GM19372 (cell line): Measurements from ENCODE around the gene LOC128125822.
"Not testable (repeated sequence)": the region's sequence is repeated elsewhere in the genome, so short reads cannot be mapped to it uniquely, and the experiment has no call there.

Experiments
- ATAC-seq: cut with Tn5 transposase; IDR thresholded peaks from one replicate; pipeline ENCODE4 v1.9.1; 2021; ENCODE audit warnings: mild to moderate bottlenecking, low read depth, moderate library complexity; ENCODE audit not compliant: unreplicated experiment

Gene LOC128125822

DNA sequence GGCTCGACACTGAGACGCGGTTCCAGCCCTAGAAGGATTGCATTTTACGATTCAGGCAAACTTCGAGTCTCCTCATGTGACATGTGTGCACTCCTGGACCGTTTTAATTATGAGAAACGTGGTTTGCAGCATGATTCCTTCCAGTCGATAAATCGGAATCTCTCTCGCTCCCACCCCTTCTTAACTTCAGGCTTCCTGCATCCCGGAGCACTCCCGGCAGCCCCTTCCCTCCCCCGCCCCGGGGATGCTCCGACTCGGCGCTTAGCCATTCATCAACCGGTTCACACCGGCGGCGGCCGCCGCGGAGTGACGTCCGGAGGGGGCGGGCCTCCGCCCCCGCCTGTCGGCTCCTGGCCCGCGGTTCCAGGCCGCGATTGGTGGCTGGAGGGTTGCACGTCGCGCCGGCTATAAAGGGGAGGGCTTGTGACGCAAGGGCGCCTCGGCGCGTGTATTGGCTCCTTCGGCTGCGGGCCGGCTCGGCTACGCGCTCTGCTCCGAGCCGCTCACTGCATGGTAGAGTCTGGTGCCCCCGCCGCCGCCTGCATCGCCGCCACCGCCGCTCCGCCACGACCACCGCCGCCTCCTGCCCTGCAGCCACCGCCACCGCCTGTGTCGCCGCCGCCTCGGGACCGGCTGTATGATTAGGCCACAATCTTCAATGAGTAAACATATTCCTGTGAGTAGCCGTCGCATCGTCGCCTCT lies at the start of gene LOC128125822, which contains the start of gene PTP4A1:
LOC128125822 (plus strand) TSS at position 437 of the 703 bp plus-strand sequence.
PTP4A1 (plus strand) TSS at position 437 of the 703 bp plus-strand sequence. CDS start 4,401 bp downstream, outside the sequence.
- peak; percentile 82 for ATAC-seq

DNA sequence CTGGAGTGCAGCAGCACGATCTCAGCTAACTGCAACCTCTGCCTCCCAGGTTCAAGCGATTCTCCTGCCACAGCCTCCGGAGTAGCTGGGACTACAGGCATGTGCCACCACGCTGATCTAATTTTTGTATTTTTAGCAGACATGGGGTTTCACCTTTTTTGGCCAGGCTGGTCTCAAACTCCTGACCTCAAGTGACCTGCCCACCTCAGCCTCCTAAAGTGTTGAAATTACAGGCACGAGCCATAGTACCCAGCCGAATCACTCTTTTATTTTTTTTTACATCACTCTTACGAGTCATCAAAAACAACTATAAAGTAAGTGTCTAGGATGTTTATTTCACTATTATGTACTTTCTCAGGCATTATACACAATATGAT lies 49.4 kb upstream of the LOC128125822 start:
- not testable (repeated sequence) for ATAC-seq

GRCh38 chr6:63523630-63524029 lies 48.6 kb upstream of the LOC128125822 start:
- no peak for ATAC-seq

DNA sequence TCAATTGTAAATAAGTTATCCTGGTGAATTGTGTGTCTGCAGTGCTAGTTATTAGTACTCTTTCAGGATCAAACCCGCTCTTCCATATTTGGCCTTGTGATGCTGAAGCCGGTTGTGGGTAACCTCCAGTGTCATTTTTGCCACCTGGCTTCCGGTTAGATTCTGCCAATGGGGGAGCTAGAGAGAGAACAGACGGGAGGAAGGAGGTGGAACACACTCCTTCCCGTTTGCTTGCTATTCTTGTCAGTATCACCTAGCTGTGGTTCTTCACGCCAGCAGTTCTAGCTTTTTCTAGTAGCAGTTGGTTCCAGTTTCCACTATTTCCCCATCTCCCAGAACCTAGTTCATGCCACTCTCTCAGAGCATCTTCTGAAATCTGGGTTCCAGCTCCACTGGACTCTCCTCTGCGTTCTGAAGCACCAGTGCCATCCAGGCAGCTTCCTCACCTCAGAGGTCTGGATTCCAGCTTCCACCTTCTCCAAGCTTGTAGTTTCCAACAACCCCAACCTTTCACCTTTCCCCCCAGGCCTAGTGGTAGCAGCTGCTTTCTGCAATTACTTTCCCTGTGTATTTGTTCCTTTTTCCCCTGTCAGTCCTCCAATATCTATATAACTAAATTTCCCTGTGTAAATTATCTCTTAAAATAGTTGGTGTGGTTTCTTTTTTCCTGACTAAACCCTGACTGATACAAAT lies 46.9 kb upstream of the LOC128125822 start:
- no peak for ATAC-seq

- no peak for ATAC-seq
Observed at GRCh38 chr6:63526931-63527330, 45.3 kb upstream of the LOC128125822 start.

DNA sequence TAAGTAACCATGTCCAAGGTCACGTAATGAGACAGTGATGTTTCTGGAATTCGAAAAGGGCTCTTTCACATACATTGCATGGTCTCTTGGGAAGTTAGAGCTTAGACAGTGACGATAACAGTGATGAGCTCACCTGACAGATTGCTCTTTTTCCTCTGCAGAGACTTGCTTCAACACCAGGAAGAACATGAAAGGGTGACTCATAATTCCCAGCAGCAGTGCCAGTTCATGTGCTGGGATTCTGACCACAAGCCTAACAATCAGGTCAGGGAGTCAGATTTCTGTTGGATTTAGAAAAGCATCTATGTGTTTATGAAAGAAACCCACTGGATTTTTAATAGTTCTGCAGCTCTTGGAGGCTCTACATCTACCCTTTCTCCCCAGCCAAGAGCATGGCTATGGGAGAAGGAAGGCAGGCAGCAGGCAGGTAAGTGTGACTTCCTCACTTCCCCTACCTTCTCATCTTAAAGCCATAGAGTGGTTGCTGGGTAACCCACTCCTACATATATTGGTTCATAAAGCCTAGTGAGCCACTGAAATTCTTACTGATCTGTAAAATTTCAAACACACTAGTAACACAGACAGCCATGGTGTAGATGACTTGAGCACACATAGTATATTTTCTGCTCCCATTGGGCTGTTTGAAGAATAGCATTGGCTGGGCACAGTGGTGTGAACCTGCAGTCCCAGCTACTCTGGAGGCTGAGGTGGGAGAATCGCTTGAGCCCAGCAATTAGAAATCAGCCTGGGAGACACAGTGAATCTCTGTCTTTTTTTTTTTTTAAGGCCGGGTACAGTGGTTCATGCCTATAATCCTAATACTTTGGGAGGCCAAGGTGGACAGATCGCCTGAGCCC lies 44.4 kb upstream of the LOC128125822 start:
- peak; percentile 47 for ATAC-seq

DNA sequence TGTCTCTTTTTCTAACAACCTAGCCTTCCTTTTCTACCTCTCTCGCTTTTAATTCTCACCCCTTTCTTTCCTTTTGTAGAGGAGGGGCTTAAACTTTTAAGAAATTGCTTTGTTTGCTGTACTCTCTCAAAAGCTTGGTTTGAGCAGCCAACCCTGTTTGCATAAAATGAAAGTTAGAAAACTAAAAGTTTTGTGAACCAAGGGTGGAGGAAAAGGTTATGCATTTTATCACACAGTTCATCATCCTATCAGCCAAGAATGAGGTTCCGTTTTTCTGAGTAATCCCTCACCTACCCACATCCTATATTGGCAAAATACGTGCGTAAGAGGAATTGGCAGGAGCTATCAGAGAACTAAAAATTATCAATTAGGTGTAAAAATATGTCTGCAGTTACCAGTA lies 42.8 kb upstream of the LOC128125822 start:
- no peak for ATAC-seq

- ATAC-seq, result no peak
Observed at GRCh38 chr6:63530182-63530581, 42.1 kb upstream of the LOC128125822 start.

DNA sequence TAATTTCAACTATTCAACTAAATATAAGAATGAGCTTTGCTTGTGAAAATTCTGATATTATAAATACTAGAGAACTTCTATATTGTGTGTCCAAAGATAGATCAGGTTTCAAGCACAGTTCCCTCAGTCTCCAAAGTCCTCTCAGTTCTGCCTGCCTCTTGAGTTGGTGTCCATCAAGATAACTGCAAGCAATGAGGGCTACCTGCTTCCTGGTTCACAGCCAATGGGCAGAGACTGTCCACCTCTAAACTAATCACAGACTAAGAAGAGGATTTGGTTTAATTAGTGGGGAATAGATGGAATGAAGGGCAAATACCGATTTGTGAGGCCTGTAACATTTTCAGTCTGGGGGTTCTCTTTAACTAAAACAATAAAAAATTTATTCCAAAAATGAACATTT lies 41.3 kb upstream of the LOC128125822 start:
- no peak for ATAC-seq

DNA sequence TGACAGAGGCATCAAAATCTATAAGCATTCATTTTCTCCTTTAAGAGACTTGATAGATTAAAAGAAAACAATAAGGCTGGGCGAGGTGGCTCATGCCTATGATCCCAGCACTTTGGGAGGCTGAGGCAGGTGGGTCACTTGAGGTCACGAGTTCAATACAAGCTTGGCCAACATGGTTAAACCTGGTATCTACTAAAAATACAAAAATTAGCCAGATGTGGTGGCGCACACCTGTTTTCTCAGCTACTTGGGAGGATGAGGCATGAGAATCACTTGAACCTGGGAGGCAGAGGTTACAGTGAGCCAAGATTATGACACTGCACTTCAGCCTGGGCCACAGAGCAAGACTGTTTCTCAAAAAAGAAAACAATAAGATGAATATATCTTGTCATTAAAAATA lies 39.3 kb upstream of the LOC128125822 start:
- no peak for ATAC-seq

GRCh38 chr6:63533952-63534351 lies 38.3 kb upstream of the LOC128125822 start:
- ATAC-seq, result no peak

DNA sequence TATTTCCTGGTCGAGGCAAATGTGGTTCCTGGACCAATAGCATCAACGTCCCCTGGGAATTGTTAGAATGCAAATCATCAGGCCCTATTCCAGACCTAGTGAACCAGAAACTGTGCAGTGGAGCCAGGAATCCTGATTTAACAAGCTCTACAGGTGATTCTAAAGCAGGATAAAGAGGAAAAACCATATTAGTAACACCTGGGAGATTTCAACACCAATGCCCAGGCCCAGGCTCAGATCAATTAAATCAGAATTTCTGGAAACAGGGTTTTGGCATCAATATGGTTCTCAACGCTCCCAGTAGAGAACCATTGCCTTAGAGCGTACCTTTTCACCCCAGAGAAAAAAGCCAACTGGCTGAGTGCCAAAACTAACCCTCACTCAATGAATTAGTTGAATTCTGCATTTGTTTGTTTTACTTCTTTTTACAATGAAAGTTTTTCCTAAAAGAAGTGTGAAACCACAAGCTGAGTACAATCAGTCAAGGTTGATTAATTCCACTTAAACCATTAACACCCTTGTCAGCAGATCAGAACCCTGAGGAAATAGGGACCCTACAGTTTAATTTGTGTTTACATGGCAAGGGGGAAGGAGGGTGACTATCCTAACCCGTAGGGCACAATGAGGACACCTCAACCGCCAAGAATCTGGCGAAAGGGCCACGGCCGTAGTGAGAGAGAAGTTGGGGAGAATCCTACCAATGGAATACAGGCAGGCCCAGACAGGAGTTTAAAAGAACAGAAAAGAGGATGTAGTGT lies 34.9 kb upstream of the LOC128125822 start:
- peak; percentile 60 for ATAC-seq

DNA sequence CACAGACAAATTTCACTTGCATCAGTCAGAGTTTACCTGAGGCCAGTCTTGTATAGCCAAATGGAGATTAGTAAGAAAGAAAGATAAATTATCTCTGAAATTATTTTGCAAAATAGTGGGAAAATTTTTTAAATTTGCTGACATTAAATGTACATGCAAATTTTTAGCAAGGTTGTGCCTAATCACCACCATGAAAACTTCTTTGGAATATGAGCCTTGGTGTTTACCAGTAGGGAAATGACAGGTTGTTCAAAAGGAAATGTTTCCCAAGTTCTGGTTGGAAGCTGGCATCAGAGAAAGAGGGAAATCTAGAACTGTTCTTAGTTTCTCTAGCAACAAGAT lies 34.4 kb upstream of the LOC128125822 start:
- ATAC-seq, result no peak

- no peak for ATAC-seq
Observed at GRCh38 chr6:63538550-63538949, 33.7 kb upstream of the LOC128125822 start.

DNA sequence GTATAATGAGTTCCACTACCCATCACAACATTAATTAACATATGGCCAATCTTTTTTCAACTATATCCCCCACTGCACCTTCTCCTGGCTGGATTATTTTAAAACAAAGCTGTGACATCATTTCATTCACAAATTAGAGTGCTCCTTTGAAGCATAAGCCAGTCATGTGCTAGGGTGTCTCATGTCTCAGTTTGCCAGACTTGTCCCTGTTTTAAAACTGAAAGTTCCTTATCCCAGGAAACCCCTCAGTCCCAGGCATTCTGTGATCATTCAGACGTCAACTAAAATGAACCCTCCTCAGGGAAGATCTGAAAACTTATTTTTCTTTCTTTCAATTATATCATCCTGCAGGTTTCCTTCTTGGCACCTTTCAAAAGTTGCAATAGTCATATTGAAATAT lies 29.3 kb upstream of the LOC128125822 start:
- no peak for ATAC-seq

DNA sequence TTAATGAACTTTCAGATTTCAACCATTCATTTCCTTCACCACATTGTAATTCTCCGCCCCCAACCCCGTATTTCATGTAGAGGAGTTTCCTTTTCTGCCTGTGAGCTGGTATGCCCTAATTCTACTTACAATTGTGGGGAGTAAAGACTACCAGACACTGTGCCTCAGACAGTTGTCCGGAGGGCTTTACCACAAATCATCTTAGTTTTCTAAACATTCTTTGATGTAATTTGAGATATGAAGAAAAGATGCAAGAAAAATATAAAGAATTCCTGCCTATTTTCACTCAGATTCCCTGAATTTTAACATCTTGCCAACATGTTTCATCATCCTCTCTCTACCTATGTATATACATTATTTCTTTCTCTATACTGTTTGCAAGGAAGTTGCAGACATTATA lies 28.3 kb upstream of the LOC128125822 start:
- ATAC-seq, result no peak

- no peak for ATAC-seq
Observed at GRCh38 chr6:63546236-63546635, 26.0 kb upstream of the LOC128125822 start.

DNA sequence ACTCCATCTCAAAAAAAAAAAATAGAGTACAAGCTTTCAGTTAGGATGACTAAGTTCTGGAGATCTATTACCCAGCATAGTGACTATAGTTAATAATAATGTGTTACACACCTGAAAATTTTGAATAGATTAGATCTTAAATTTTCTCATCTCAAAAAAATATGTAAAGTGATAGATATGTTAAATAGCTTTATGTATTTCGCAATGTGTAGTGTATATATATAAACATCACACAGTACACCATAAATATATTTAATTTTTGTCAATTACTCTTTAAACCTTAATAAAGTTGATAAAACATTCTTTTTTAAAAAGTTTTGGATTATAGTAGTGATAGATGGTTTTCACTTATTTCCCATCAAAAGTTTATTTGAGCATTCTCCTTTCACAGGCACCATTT lies 25.6 kb upstream of the LOC128125822 start:
- no peak for ATAC-seq

GRCh38 chr6:63549076-63549475 lies 23.2 kb upstream of the LOC128125822 start:
- no peak for ATAC-seq

- peak; percentile 98 for ATAC-seq
Observed at GRCh38 chr6:63553208-63553607, 19.1 kb upstream of the LOC128125822 start.
